Keratinocyte (primary cell): ENCODE data around the gene MC3R.

Experiments
- EZH2 ChIP-seq: IDR thresholded peaks from one replicate; pipeline ENCODE4 v1.6.1; 2012; ENCODE audit warnings: inconsistent platforms, mild to moderate bottlenecking, low read length, moderate library complexity
- TF ChIP-seq, protein P1 (sequence below), 3 experiments: IDR thresholded peaks in 1 of 3; conservative IDR thresholded peaks in 1 of 3; optimal IDR thresholded peaks in 1 of 3; 2 replicates in 2 of 3; 3 replicates in 1 of 3; pipeline versions ENCODE3 to v1.5.1; 2011; ENCODE audit warnings: low read length in 3 of 3, mild to moderate bottlenecking in 3 of 3, moderate library complexity in 2 of 3, control low read depth in 1 of 3, inconsistent platforms in 1 of 3; ENCODE audit not compliant: insufficient read depth in 2 of 3; ENCODE audit errors: extremely low read depth in 1 of 3

DNA sequence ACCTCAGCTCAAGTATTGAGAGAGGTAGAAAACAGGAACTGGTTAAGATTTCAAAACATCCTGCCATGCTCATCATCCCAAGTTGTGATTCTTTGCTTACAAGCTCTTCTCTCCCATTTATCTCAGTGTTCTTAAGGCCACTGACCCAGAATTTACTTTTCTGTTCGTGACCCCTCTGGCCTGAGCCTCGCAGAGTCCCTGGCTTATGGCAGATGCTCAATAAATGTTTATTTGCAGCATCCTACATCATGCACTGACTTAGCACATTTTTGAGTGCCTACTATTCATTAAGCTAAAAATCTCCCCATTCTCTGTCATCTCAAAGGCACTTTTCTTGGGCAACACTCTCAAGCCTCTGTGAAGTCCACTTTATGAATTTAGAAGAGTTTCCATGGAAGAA lies 33.4 kb upstream of the MC3R start:
- TF ChIP-seq, protein P1, sequence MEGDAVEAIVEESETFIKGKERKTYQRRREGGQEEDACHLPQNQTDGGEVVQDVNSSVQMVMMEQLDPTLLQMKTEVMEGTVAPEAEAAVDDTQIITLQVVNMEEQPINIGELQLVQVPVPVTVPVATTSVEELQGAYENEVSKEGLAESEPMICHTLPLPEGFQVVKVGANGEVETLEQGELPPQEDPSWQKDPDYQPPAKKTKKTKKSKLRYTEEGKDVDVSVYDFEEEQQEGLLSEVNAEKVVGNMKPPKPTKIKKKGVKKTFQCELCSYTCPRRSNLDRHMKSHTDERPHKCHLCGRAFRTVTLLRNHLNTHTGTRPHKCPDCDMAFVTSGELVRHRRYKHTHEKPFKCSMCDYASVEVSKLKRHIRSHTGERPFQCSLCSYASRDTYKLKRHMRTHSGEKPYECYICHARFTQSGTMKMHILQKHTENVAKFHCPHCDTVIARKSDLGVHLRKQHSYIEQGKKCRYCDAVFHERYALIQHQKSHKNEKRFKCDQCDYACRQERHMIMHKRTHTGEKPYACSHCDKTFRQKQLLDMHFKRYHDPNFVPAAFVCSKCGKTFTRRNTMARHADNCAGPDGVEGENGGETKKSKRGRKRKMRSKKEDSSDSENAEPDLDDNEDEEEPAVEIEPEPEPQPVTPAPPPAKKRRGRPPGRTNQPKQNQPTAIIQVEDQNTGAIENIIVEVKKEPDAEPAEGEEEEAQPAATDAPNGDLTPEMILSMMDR (optimal IDR thresholded peaks at IDR 0.05 in 1 of 3, IDR thresholded peaks at IDR 0.05 in 1 of 3, conservative IDR thresholded peaks at IDR 0.05 in 1 of 3; ENCODE audit: extremely low read depth in 1 of 3, insufficient read depth in 2 of 3, low read length in 3 of 3) = no peak
- TF ChIP-seq EZH2 = no peak
